ENCODE measurements around the gene LAMP1. TPM values are rescaled to one million over a fixed set of nuclear protein-coding genes. Genes with fewer than 3 reads are reported as not detected.
"Not testable (repeated sequence)": the region's sequence is repeated elsewhere in the genome, so short reads cannot be mapped to it uniquely, and the experiment has no call there.

Gene LAMP1
- total RNA-seq, 1 experiment from 2014 or later = 66.7 TPM

DNA sequence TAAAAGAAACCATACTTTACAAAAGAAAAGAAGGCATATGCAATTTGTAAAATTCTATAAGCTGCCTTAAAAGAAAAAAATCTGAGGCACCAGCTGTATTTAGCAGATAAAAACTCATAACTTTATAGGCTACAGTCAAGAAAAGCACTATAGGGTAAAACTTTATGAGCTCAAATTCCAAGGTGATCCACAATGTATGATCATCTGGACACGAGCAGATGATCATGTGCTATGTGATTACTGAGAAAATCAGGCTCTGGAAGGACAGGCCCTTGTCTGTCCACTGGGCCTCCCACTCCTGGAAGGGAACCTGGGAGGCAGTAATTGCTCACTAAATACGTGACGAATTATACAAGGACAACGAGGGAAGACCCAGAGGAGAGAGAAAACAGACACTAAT is 59.6 kb downstream of the LAMP1 start:
- no peak for DNase-seq (ENCODE audit: low read depth)

DNA sequence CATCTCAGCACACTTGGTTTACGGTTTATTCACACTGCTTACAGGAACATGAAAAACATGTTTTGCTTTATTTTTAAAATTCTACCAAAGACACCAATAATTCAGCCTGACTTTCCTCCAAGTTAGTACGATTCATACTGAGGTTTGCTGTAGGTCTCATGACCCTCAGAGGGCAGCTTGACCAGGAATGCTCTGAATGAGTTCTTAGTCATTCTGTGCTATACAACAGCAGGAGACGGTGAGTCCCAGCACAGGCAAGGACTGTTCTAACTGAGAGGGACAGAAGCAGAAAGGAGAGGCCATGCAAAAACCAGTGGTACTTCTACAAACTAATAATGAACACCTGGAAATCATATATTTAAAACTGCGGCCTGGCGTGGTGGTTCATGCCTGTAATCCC is 60.5 kb downstream of the LAMP1 start:
- DNase-seq (ENCODE audit: low read depth) = no peak

DNA sequence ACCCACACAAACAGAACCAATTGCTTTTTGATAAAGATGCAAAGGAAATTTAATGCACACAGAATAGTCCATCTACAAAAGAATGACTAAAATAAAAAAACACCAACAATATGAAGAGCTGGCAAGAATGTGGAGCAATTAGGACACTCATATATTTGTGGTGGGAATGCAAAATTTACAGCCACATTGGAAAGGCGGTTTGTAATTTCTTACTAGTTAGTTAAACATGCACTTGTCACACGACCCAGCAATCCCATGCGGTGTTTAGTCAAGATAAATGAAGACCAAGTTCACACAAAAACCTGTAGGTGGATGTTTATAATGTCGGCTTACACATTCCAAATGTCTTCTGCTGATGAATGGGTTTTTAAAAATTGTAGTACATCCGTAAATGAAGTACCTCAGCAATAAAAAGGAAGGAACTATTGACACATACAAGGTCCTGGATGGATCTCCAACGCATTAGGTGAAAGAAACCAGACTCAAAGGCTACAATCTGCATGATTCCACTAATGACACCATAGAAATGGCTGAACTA is 61.7 kb downstream of the LAMP1 start:
- DNase-seq (ENCODE audit: low read depth) = peak; percentile 16

DNA sequence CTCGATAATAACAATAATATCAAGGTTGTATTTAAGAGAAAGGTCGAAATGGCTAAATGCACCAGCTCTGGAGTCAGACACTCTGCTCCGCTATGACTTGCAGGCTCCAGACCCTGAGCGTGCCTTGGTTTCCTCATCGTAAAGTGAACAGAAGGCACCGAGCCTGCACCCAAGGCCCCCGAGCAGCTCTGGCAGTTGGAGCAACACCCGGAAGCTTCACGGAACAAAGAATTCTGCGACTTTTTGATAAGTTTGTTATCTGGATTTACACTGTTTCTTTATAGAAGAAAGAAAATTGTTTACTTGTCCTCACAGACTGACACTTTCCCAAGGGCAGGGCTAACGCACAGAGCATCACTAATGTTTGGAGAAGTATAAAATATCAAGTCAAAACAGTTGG is 62.5 kb downstream of the LAMP1 start:
- DNase-seq (ENCODE audit: low read depth) = no peak

DNA sequence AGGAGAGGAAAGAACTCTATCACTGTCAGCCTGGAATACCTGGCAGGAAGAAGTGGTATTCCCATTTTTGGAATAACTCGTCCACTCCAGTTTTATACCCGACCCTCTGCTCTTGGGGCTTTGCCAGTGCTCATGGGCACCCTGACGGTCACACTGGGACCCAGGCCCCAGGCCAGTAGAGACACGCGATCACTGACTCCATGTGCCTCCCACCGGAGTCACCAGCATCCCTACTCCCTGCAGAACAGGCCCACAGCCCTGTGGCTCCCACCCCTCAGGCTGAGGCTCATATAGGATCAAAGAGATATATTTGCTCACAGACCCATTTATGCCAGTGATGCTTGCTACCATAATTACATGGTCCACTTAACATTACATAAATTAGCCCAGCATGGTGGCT is 63.4 kb downstream of the LAMP1 start:
- DNase-seq (ENCODE audit: low read depth) = no peak

DNA sequence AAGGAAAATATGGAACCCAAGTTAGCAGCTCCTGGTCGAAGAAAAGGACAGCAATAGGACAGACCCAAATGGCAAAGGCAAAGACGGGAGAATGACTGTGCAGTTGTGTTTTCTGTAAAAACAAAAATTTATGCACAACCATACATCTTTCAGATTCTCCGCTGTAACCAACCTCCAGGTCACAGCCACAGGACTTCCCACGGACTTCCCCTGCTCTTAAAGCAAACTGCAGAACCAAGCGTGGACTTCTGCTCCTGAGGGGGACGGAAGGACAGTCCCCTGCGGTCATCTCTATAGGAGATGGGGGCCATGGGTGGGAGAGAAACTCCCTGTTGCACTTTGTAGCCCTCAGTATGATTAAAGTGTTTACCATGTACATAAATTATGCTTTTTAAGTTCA is 64.4 kb downstream of the LAMP1 start:
- no peak for DNase-seq (ENCODE audit: low read depth)

DNA sequence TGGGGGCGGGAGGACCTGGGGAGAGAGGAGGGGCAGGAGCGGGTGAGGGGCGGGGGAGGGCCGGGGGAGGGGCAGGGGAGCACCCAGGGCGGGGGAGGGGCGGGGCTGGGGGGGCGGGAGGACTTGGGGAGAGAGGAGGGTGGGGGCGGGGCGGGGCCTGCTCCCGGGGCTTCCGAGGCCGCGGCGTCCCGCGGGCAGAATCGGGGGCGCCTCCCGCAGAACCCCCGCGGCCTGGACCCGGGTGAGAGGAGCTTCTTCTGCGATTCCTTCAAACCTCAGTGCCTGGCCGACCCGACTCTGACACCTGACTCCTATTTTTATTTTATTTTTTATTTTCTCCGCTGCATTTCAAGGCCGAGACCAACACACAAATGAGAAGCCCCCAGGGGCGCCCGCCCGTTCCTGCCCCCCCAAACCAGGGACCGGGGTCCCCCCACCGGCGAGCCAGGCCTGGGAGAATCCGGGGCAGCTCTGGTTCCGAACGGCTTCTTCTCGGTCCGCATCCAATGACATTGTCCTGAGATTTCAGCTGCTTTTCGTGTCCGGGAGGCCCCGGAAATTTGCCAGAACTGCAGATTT is 67.4 kb downstream of the LAMP1 start:
- DNase-seq (ENCODE audit: low read depth) = no peak

DNA sequence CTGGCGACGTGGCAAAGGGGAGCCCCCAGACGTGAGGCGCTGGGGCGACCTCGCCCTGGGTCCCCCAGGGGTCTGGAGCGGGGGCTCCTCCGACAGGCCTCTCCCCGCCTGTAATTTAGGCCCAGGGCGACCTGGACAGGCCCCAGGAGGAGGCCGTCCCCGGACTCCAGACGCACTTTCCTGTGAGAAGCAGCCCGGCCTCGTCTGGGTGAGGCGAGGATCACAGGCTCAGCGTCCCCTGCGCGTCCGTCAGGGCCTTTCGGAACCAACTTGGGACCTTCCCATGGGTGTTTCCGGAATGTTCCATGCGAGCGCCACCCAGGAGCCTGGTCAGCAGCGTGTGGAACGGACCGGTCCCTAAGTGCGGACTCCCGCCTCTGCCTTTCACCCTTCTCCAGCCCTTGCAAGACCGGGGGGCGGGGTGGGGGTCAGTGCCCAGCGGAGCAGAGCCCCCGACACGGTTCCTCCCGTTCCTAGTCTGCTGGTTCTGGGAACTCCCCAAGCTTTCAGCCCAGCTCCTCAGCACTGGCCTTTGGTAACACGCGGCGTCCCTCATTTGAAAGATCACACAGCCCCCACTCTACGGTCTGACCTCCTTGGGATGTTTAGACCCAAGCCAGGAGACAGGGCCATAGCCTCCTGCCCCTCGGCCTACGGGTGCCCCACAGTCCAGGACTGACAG is 68.0 kb downstream of the LAMP1 start:
- DNase-seq (ENCODE audit: low read depth) = no peak

DNA sequence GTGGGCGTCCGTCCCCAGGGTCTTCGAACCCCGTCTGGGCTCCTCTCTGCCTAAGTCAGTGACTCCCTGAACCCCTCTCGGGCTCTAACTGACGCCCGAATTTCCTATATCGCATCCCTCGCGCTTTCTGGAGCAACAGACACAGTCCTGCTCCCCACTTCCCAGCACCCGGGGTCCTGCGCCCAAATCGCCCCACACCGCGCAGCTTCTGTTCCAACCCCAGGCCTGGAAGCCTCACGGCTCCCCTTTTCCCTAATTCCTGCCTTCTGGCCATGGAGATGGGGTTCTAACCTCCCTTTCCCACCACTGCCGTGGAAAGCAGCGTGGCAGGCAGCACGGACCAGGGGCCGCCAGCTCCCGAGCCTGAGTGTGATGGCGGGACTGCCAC is 68.5 kb downstream of the LAMP1 start:
- DNase-seq (ENCODE audit: low read depth) = no peak

DNA sequence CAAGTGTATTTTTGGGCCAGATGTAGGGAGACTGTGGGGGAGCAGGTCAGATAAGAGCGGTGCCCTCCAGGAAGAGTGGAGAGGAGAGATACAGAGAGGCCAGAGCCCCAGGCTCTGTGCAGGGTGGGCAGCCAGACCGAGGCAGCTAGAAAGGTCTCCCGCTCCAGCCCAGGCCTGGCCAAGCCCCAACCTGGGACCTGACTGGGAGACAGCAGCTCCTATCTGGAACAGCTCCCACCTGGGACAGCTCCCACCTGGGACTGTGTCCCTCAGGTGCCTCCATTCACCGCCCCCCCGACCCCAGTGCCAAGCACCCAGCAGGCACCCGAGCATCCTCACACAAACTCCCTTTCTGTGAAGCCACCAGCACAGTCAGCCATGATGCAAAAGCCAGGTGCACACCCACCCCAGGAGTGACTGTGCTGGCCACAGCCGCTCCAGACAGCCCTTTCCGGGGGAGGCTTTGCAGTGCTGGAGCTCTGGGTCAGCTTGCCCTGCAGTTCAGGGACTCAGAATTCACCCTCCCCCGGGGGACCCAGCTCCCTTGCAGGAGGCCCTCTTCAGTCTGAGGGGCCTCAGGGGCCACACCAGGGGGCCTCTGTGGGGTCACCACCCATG is 69.0 kb downstream of the LAMP1 start:
- DNase-seq (ENCODE audit: low read depth) = no peak

DNA sequence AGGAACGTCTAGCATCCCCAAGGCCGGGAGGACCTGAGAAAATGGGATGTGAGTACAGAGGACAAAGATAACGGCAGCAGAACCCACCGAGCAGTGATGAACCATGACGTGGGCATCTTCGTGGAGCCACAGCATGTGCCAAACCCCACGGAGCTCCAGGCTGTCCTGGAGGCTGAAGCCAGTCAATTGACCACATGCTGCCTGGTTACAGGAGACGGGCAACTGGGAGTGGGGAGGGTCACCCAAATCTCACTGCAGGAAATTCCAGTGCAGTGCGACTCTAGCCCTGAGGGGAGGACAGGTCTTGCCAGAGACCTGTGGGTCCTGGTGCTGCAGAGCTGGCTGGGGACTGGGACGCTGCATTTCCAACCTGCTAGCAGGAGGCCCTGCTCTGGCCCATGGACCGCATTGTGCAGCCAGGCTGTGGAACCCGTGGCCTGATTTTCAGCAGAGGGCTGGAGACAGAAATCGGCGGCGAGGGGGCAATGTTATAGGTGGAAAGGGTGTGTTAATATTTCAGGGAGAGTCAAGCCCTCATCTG is 70.1 kb downstream of the LAMP1 start:
- no peak for DNase-seq (ENCODE audit: low read depth)

DNA sequence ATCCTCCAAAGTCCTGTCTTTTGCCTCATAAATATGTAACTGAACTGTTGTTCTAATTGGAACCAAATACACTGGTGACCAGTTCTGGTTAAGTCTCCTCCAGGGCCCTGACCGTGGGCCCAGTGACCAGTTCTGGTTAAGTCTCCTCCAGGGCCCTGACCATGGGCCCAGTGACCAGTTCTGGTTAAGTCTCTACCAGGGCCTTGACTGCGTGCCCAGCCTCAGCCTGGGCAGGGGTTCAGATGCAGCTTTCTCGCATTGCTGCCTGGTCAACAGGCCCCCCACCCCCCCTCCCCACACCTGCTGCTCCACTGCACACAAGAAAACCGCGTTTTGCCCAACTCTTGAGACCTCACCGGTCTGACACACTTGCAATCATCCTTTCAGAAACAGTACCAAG is 70.7 kb downstream of the LAMP1 start:
- no peak for DNase-seq (ENCODE audit: low read depth)

DNA sequence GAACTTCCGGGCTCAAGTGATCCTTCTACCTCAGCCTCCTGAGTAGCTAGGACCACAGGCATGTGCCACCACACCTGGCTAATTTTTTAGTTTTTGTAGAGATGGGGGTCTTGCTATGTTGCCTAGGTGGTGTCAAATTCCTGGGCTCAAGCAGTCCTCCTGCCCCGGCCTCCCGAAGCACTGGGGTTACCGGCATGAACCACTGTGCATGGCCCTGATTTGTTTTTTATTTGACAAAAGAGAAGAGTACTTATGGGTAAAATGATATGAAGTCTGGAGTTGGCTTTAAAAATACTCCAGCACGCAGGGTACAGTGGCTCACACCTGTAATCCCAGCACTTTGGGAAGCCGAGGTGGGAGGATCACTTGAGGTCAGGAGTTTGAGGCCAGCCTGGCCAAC is 71.3 kb downstream of the LAMP1 start:
- not testable (repeated sequence) for DNase-seq (ENCODE audit: low read depth)

DNA sequence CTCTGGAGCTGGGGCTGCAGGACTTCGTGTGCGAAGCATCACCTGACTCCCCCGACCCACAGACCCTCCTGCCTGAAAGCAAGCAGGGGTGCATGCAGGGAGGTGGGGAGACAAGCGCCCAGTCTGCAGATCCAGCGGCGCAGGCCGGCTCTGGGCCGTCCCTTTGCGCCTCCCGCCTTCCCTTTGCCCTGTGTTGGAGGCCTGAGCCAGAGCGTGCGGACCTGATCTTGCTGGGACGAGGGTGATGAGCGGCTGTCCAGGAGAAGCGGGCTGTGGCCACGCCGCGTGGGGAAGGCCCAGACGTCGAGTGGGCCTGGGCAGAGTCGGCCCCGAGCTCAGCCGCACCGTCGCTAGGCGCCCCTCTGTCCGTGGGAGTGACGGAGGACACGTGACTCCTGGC is 72.2 kb downstream of the LAMP1 start:
- DNase-seq (ENCODE audit: low read depth) = no peak

DNA sequence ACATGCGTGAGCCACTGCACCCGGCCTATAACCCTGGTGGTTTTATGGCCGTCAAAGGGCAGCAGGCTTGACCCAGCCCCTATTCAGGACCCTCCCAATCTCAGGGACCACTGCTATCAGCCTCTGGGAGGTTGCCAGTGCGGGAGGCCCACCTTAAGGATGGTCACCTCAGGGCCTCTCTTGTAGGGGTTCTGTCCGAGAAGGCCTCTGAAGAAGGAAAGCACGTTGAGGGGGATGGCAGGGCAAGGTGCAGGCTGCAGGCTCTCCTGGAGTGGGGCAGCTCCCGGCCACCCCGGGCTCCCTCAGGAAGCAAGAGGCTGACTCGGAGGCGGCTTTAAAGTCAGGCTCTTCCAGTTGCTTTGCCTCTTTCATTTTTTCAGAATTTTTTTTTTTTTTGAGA is 72.8 kb downstream of the LAMP1 start:
- no peak for DNase-seq (ENCODE audit: low read depth)

DNA sequence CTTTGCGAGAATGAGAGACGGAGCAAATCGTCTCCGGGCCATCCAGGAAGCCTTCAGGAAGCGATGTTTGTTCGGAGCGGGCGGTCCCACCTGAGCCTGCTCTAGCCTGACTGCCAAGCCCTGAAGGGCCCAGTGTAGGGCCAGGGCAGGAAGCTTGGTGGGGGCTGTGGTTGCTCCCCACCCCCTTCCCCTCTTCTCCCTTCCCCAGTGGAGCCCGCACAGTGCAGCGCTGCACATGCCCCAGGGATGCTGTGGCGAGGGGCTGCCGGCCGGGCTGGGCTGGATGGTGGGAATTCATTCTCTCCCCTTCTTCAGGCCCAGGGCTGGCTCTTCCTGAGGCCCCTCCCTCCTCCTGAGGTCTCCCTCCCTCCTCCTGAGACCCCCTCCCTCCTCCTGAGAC is 74.0 kb downstream of the LAMP1 start:
- no peak for DNase-seq (ENCODE audit: low read depth)

DNA sequence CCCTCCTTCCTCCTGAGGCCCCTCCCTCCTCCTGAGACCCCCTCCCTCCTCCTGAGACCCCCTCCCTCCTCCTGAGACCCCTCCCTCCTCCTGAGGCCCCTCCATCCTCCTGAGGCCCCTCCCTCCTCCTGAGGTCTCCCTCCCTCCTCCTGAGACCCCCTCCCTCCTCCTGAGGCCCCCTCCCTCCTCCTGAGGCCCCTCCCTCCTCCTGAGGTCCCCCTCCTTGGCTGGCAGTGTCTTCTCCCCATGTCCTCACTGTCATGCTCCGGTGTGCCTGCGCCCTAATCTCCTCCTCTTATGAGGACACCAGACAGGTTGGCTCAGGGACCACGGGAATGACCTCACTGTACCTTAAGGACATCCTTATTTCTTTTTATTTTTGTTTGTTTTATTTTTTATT is 74.7 kb downstream of the LAMP1 start:
- not testable (repeated sequence) for DNase-seq (ENCODE audit: low read depth)

Other genes with a start within 250 kb of the LAMP1 start
- gene F7, start 191.4 kb upstream of the LAMP1 start, total RNA-seq (2014; rRNA removed; shearing (Covaris generic)) = 0.11 TPM in 1 of 2 replicates, not detected in the other
- not detected in 2 replicates for gene F10, start 174.4 kb upstream of the LAMP1 start, total RNA-seq (2014; rRNA removed; shearing (Covaris generic))
- gene PROZ, start 138.6 kb upstream of the LAMP1 start, total RNA-seq (2014; rRNA removed; shearing (Covaris generic)) = not detected in 2 replicates
- gene PCID2, start 88.6 kb upstream of the LAMP1 start, total RNA-seq (2014; rRNA removed; shearing (Covaris generic)) = 43.3 and 51.1 TPM in 2 replicates
- gene CUL4A, start 87.6 kb upstream of the LAMP1 start, total RNA-seq (2014; rRNA removed; shearing (Covaris generic)) = 61.9 and 75.0 TPM in 2 replicates
- 1.9 and 6.3 TPM in 2 replicates for gene GRTP1, start 66.9 kb downstream of the LAMP1 start, total RNA-seq (2014; rRNA removed; shearing (Covaris generic))
- gene ADPRHL1, start 156.2 kb downstream of the LAMP1 start, total RNA-seq (2014; rRNA removed; shearing (Covaris generic)) = 0.95 and 1.4 TPM in 2 replicates
- gene DCUN1D2, start 193.5 kb downstream of the LAMP1 start, total RNA-seq (2014; rRNA removed; shearing (Covaris generic)) = 8.2 and 13.8 TPM in 2 replicates